Amniotic stem cell (primary cell): Measurements from ENCODE around the gene ARHGEF39.
A peak's percentile ranks its signal among the peaks of the same experiment; 100 is the strongest.

ENCODE experiments used
- DNase-seq: peaks from one replicate; lab custom pipeline; 2025; lab: John Stamatoyannopoulos, UW

Gene ARHGEF39, protein sequence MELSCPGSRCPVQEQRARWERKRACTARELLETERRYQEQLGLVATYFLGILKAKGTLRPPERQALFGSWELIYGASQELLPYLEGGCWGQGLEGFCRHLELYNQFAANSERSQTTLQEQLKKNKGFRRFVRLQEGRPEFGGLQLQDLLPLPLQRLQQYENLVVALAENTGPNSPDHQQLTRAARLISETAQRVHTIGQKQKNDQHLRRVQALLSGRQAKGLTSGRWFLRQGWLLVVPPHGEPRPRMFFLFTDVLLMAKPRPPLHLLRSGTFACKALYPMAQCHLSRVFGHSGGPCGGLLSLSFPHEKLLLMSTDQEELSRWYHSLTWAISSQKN

GRCh38 chr9:35664531-35665470, at the start of gene ARHGEF39:
ARHGEF39 (minus strand) TSS chr9:35665195; CDS start chr9:35665169, 26 bp downstream.
- DNase-seq: peak; percentile 70

DNA sequence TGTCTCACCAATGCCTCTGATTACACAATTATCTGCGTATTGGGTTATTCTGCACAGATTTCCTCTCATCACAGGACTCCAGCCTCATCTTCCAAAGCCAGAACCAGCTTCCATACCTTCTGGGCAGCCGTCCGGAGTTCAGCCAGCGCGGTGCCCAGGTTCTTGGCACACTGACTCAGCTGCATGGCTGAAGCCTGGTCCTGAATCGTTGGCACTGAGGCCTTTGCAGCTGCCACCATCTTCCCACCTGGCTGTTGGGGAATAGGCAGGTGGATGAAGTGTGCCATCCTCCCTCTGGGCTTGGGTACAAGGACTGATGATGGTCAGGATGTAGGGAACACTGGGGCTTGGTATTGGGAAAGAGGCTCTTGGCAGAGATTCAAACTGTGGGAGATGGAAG, 49.1 kb upstream of the ARHGEF39 start:
- no peak for DNase-seq

GRCh38 chr9:35713578-35713977, 48.6 kb upstream of the ARHGEF39 start:
- DNase-seq: no peak

DNA sequence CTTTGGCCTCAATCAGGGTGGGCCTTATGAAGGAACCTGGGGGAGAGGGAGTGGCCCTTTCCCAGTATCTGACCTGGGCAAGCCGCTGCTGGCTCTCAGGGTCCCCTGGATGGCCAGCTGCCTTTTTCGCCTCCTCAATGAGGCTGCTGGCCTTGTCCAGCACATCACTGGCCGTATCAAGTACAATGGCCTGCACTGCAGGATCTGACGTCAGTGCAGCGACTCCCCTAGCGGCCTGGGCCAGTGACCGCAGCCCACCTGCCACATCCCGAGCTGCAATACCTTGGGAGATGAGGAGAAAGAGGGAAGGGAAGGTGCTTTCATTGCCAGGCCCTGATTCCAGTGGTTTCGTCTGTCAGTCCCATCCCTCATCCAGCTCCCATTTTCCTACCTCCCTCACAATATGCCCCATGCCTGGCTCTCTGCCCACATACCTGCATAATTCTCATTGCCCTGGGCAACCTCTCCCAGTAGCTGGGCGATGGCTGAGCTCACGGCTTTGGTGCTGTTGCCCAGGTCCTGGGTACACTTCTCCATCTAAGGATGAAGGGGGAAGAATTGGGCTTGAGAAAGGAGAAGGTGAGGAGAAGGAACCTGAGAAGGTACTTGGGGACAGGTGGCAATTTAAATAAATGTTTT, 47.9 kb upstream of the ARHGEF39 start:
- no peak for DNase-seq

GRCh38 chr9:35711501-35712428, 46.8 kb upstream of the ARHGEF39 start:
- no peak for DNase-seq

GRCh38 chr9:35710818-35711500, 46.0 kb upstream of the ARHGEF39 start:
- no peak for DNase-seq

DNA sequence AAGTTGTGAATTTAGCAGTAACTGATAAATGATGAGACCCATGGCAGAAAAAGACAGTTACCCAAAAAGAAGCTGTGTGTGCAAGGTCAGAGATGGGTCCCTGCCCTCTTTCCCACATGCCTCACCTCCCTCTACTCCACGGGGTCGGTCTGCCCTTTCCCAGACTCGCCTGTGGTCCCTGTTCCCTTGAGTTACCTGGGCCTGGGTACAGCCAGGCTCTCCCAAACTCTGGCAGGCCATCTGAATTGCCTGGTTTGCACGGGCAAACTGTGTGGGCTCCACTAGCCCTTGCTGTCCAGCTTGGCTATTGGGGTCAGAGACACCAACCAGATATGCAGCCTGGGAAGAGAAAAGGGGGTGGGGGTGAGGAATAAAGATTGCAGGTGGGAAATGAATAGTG, 43.2 kb upstream of the ARHGEF39 start:
- no peak for DNase-seq

GRCh38 chr9:35706951-35707350, 42.0 kb upstream of the ARHGEF39 start:
- no peak for DNase-seq

GRCh38 chr9:35705836-35706430, 40.9 kb upstream of the ARHGEF39 start:
- DNase-seq: no peak

- DNase-seq: no peak
Observed at GRCh38 chr9:35705372-35705771, 40.4 kb upstream of the ARHGEF39 start.

DNA sequence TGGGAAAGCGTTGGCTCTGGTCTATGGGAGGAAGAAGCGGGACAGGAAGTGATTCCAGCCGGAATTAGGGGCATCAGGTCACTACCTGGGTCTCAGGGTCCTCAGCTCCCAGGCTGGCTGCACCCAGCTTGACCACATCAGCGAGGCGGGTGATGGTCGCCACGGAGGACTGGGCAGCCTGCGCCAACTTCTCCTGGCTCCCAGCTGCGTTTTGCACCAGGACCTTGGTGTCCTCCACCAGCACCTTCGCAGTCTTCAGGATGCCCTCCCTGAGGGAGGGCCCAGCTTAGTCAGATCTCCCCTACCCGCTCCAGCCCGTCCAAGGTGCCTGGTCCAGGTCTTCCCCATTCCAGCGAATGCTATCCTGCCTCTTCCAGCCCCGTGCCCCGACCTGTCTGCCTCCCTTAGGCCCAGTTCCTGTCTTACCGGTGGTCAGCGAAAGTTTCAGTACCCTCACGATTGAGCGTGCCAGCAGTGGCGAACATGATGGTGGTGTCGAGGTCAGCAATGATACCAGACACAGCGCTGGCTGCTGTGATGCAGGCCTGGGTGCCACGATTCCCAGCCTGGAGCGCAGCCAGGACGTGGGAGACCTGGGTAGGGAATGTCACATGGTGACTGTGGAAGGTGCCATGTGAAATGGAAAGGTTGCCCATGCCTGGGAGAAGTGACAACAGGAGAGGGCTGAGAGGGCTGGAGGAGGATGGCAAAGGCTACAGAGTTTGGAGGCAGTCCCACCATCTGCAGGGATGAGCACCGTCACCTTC, 39.1 kb upstream of the ARHGEF39 start:
- DNase-seq: no peak

- DNase-seq: no peak
Observed at GRCh38 chr9:35702696-35703095, 37.7 kb upstream of the ARHGEF39 start.

DNA sequence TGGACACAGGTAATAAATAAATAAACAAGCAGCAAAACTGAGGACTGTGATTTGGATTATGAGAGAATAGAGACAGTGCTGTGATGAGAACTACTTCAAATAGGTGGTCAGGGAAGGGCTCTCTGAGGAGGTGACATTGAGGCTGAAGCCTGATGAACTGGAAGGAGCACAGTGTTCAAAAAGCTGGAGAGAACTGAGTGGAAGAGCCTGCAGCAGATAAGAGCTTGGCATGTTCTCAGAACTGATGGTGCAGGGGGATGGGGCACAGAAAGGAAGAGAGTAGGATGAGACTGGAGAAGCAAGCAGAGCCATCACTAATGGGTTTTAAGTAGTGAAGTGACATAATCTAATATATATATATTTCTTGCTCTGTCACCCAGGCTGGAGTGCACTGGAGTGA, 35.9 kb upstream of the ARHGEF39 start:
- DNase-seq: no peak

GRCh38 chr9:35700031-35700430, 35.0 kb upstream of the ARHGEF39 start:
- no peak for DNase-seq

DNA sequence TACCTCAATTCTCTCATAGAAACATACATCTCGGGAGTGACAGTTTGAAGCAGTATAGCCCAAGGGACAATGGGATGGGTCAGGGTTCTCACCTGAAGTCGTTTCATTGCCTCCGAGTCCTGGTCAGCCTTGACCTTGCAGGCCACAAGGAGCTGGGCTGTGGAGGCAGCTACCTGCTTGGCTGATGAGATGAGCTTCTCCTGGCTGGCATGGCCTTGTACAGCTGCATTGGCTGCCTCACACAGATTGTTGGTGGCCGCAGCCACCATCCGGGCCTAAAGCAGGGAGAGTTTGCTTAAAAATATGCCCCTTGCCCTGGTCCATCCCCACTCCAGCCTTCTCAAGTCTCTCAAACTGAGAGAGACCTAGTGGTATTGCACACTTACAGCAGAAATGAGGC, 33.2 kb upstream of the ARHGEF39 start:
- no peak for DNase-seq

GRCh38 chr9:35697486-35697885, 32.5 kb upstream of the ARHGEF39 start:
- no peak for DNase-seq

- DNase-seq: no peak
Observed at GRCh38 chr9:35696520-35697215, 31.7 kb upstream of the ARHGEF39 start.

GRCh38 chr9:35695943-35696401, 31.0 kb upstream of the ARHGEF39 start:
- no peak for DNase-seq

DNA sequence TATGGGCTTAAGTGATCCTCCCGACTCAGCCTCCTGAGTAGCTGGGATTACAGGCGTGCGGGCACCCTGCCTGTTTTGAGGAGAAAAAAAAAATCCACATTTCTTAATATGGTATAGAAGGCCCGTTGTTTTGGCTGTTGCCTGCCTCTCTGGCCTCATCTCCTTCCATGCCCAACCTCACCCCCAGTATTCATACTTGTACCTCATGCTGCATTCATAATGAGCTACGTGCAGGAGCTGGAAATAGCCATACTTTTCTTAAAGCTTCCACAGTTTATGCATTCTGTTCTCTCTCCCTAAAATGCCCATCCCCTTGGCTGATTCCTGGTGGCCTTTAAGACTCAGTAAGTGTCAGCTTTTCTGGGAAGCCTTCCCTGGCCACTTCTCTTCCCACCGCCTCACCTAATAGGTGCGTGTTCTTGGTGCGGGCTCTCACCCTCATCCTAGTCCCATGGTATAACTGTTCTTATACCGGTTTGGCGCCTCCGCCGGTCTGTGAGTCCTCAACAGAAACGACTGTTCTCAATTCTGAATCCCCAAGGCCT, 26.8 kb upstream of the ARHGEF39 start:
- DNase-seq: no peak
